ENCODE measurements around the gene SPEG.

- TF ChIP-seq CTCF (conservative IDR thresholded peaks at IDR 0.05; ENCODE audit: low read depth in 2 of 2) = no peak
- no peak for TF ChIP-seq CREB1 (CRISPR knock-in tag; IDR thresholded peaks at IDR 0.05; ENCODE audit: low read depth)
- TF ChIP-seq EZH2 (IDR thresholded peaks at IDR 0.05; ENCODE audit: low read depth, unreplicated experiment) = no peak
- TF ChIP-seq POLR2AphosphoS5 (IDR thresholded peaks at IDR 0.05; ENCODE audit: low read depth) = no peak
- TF ChIP-seq ZNF331 (CRISPR knock-in tag; IDR thresholded peaks at IDR 0.05; ENCODE audit: low read depth) = no peak
- TF ChIP-seq REST (IDR thresholded peaks at IDR 0.05; ENCODE audit: unreplicated experiment) = no peak
- TF ChIP-seq ETS1 (IDR thresholded peaks at IDR 0.05) = no peak
- TF ChIP-seq EZH2phosphoT487 (IDR thresholded peaks at IDR 0.05; ENCODE audit: unreplicated experiment) = no peak
- no peak for TF ChIP-seq JUNB (IDR thresholded peaks at IDR 0.05; ENCODE audit: unreplicated experiment)
- no peak for TF ChIP-seq ZNF462 (CRISPR knock-in tag; IDR thresholded peaks at IDR 0.05)
- no peak for TF ChIP-seq NANOG (IDR thresholded peaks at IDR 0.05; ENCODE audit: borderline replicate concordance)
- TF ChIP-seq STAT1 (IDR thresholded peaks at IDR 0.05; ENCODE audit: unreplicated experiment) = no peak
- no peak for TF ChIP-seq ZNF114 (CRISPR knock-in tag; IDR thresholded peaks at IDR 0.05)
Observed at GRCh38 chr2:219519526-219519916, 84.9 kb downstream of the SPEG start.

Data from GM23338 (cell line).